Astrocyte of the cerebellum (primary cell): ENCODE data around the gene MLIP.

Source experiments
- DNase-seq: peaks from one replicate; pipeline ENCODE4 v3.0.0-alpha.2; 2011; ENCODE audit warnings: low read depth
- H3K4me3 ChIP-seq: 2 replicates; pipeline ENCODE4 v1.5.1; 2011; ENCODE audit warnings: mild to moderate bottlenecking, low read depth, low read length, moderate library complexity
- in situ Hi-C: cut with HindIII; loops from 2 replicates; pipeline ENCODE4 v1.10.0; 2017; ENCODE audit warnings: low sequenced_read_pairs
- TF ChIP-seq, protein P1 (sequence below): IDR thresholded peaks from 2 replicates; pipeline ENCODE4 v1.5.1; 2012; ENCODE audit warnings: low read length, low read depth, moderate library complexity, mild to moderate bottlenecking; ENCODE audit errors: missing control alignments

The MLIP gene

DNA sequence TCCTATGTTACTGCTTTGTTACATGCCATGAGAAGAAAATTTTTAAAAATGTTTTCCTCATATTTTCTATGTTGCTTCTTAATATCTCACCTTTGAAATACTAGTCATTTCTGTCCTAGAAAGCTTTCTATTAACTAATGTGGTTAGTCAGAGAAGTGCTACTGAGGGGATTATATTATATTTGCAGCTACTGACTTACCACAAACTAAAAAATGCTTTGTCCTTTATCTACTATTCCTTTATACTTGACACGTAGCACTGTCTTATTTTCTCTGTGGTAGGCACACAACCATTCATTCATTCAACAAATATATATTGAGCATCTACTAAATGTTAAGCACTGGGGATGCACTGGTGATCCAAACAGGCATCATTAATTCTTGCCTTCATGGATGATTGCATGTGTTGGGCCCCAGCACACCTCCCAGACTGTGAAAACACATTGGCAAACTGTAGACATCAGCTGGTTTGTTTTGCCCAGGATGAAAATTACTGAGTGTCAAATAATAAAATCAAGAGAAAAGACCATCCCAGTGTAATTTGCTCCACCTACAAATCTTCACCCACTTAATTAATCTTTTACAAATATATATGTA is 10.7 kb upstream of the MLIP start:
- no peak for DNase-seq
- in situ Hi-C loops: loop anchor here (5.0 kb wide), 1 partner anchor 92 kb away; no protein-coding TSS in a partner anchor
- TF ChIP-seq, protein P1, sequence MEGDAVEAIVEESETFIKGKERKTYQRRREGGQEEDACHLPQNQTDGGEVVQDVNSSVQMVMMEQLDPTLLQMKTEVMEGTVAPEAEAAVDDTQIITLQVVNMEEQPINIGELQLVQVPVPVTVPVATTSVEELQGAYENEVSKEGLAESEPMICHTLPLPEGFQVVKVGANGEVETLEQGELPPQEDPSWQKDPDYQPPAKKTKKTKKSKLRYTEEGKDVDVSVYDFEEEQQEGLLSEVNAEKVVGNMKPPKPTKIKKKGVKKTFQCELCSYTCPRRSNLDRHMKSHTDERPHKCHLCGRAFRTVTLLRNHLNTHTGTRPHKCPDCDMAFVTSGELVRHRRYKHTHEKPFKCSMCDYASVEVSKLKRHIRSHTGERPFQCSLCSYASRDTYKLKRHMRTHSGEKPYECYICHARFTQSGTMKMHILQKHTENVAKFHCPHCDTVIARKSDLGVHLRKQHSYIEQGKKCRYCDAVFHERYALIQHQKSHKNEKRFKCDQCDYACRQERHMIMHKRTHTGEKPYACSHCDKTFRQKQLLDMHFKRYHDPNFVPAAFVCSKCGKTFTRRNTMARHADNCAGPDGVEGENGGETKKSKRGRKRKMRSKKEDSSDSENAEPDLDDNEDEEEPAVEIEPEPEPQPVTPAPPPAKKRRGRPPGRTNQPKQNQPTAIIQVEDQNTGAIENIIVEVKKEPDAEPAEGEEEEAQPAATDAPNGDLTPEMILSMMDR: no peak
- H3K4me3 ChIP-seq: no peak overlapping the region

DNA sequence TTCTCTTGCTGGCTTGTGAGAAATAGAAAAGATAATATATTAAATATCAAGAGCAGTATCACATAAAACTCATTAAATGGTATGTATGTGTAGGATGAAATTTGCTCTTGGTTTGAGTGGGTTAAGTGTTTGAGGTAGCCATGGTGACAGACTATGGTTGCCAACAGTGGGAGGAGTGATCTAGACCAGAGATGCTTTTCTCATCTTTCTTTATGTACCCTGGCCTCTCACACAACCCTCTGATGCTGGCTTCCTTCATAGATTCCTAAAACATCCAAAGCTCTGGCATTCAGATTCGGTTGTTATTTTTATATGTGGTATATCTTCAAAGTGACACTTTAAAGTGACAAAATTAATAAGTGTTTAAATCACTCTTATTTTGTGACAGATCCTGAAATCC is 9.0 kb upstream of the MLIP start:
- TF ChIP-seq, protein P1: no peak
- H3K4me3 ChIP-seq: no peak overlapping the region
- in situ Hi-C loops: loop anchor here (5.0 kb wide), 1 partner anchor 90 kb away; no protein-coding TSS in a partner anchor
- DNase-seq: no peak

DNA sequence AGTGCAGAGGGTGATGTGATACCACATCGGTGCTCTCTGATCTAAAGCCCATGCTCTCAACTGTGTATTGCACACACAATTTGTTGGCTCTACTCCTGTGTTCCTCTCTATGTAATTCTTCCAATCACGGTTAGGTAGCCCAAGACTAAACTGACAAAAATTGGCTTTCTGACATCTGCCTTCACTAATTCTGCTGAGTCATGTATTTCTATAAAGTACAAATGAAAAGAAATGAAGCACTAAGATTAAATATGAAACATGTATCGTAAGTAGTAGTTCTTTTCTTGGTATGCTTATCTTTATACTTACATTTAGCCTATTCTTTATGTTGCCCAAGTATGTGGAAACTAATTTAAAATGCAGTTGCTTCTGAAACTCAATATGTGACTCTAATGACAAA is 7.7 kb upstream of the MLIP start:
- TF ChIP-seq, protein P1: no peak
- DNase-seq: no peak
- in situ Hi-C loops: loop anchor here (5.0 kb wide), 1 partner anchor 89 kb away; no protein-coding TSS in a partner anchor
- H3K4me3 ChIP-seq: no peak overlapping the region

DNA sequence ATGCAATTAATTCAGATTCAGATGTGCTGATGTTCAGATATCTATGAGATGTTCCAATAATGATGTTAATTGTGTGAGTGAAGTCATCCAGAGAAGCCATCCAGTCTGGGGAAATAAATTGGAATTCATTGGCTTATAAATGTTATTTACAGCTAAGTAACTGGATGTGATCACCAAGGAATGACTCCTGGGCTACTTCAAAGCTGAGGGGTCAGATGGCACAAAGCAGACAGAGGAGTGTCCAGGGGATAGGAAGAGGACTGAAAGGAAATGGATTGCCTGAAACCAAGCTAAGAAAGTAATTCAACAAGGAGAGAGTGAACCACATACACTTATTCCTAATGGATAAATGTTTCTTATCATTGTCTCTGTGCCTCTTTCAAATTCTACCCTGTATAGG is 4.5 kb upstream of the MLIP start:
- TF ChIP-seq, protein P1: no peak
- DNase-seq: no peak
- H3K4me3 ChIP-seq: no peak overlapping the region
- in situ Hi-C loops: no loop called here

GRCh38 chr6:54107470-54108090 is 3.7 kb upstream of the MLIP start:
- no peak for DNase-seq
- TF ChIP-seq, protein P1: no peak
- in situ Hi-C loops: no loop called here
- H3K4me3 ChIP-seq: no peak overlapping the region

DNA sequence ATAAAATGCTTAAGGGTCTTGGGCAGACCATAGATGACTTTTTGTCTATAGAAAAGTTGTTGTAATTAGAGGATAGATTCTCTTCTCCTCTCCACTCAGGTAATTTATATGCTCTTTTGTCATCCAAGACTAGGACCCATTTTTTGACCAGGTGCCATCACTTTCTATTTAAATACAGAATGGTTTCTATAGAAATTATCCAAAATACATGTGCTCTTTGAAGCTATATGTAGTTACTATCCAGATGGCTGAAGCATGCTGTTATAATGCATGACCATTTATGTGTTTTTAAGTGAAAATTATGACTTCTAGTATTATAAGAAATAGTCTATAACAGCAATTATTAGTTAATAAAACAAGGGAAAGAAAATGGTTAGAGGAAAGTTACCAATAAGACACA is 3.0 kb upstream of the MLIP start:
- no peak for DNase-seq
- in situ Hi-C loops: no loop called here

More for the DNA sequence above, 3.0 kb upstream of the MLIP start:
- no peak overlapping the region for H3K4me3 ChIP-seq
- TF ChIP-seq, protein P1: no peak
